DMS53 (cell line): ENCODE results near the gene BOLA1.
A peak's percentile ranks its signal among the peaks of the same experiment; 100 is the strongest.
"Not testable (repeated sequence)": the region's sequence is repeated elsewhere in the genome, so short reads cannot be mapped to it uniquely, and the experiment has no call there.

Source experiments
- DNase-seq: peaks from one replicate; lab custom pipeline; 2025; lab: John Stamatoyannopoulos, UW

Gene BOLA1

DNA sequence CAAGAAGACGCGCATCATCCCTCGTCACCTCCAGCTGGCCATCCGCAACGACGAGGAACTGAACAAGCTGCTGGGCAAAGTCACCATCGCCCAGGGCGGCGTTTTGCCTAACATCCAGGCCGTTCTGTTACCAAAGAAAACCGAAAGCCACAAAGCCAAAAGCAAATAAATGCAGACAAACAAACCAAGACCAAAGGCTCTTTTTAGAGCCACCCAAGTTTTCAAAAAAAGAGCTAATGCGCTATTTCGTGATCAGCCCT, 12.2 kb upstream of the BOLA1 start:
- DNase-seq, result not testable (repeated sequence)

DNA sequence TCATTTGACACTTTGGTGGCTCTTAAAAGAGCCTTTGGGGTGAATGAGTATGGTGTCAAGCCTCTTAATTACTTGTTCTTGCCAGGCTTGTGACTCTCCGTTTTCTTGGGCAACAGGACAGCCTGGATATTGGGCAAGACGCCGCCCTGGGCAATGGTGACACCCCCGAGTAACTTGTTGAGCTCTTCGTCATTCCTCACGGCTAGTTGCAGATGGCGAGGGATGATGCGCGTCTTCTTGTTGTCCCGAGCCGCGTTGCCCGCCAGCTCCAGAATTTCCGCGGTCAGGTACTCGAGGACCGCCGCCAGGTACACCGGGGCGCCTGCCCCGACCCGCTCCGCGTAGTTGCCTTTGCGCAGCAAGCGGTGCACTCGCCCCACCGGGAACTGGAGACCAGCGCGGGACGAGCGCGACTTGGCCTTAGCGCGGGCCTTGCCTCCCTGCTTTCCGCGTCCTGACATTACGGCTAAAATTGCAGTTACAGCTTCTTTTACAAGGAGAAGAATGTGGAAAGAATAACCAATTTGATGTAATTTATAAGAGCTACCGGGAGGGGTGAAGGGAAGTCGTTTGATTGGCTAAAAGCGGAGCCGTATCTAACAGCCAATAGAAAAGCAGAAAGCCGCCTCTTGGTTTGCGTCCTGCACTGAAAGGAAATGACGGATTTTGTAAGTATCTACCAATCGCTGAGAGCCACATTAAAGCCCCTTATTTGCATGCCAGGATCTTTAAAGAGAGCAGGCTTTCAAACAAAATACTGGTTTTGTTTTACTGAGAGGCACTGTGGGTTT, 11.7 kb upstream of the BOLA1 start:
- peak; percentile 99 for DNase-seq

DNA sequence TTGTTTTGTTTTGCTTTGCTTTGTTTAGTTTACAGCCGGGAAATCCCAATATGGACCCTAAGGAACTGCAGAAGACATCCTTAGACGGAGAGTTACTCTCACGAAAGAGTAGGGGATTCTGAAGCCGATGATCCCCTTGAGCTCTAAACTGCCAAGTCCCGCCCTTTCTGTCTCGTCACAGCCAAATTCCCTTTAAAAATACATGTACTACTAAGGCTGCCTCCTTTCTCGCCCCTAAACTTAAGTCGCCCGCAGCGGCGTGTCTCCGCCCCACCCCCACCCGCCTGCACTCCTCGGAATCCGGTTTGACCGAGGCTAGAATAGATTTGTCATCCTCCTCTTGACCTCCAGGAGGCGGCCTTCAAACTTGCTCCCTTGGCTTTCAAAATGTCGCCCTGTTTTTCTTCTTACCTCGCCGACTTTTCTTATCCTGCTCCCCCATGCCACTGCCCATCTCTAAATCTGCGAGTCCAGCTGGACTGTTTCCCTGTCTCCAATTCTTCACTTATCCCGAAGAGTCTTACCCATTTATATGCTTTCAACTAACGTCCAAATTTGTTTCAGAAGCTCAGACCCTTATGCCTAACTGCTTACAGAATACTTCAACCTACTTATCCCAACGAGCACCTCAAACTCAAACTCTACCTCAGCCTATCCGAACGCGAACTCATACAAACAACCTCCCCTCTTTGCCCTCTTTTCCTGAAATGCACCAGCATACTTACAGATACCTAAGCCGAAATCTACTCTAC, 10.9 kb upstream of the BOLA1 start:
- DNase-seq, result peak; percentile 94

DNA sequence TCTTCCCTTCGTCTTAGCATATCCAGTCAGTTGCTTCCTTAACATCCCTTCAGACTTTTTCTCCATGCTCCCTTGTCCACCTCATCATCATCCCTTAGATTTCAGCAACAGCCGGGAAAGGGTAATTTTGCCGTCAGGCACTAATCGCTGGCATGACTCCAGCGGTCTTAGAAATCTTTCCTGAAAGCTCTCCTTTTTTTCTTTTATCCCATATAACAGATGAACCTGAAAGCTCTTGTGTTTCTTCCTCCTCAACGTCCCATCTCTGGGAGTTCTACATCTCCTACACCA, 10.4 kb upstream of the BOLA1 start:
- DNase-seq, result peak; percentile 63

DNA sequence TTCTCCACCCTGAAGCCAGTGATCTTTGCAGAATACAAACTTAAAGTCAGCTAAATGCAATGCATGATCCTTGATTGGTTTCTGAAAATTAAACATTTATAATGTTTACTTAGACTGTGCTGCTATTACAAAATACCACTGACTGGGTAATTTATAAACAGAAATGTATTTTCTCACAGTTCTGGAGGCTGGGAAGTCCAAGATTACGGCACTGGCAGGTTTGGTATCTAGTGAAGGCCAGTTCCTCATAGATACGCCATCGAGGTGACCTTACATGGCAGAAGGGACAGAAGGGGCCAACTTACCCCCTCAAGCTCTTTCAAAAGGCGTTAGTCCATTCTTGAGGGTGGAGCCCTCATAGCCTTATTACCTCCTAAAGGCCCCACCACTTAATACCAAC, 2.8 kb upstream of the BOLA1 start:
- DNase-seq, result no peak

DNA sequence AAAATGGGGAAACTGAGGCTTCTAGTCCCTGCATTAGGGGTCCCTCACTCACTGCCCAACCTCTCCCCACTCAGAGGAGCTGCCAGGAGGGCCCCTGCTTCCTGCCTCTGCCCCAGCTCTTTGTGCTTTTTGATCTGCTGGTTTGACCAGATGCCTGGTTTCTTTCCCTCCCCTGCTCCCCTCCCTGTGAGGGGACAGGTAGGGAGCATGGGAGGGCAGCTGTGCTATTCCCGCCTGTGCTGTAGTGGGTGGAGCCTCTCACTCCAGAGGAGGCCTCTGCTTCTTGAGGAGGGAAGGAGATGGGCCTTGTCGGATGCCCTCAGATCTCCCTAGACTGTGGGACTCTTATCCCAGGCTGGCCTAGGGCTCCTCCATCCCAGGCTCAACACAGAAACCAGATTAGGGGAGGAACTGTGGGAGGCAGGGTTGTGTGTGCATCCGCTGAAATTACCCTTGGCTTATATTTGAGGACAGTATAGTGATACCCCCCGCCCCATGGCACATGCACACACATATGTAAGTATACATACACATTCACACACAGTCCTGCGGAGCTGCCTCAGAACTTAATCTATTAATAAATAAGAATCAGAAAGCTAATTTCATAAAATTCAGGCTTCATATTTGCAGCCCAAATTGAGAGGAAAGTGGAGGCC, 4.6 kb downstream of the BOLA1 start:
- peak; percentile 28 for DNase-seq

DNA sequence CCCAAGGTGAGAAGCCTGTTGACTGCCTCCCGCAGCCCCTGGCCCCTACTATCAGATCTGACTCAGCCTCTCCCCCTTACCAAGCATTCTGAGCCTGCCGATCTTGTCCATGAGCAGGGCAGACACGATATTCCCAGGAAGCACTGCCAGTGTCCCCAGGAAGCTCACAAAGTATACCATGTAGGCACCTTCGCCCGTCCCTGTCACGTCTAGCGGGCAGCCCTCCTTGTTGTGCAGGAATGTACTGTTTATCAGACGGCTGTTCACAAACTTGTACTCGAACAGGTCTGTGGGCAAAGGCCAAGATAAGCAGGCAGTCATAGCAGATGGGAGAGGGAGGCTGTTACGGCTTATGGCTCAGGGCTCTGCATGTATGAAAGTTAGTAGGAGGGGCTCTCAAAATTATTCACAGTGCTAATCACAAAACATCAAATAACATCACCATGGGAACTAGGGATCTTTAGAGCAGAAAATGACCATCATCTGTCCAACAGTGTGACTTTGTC, 7.3 kb downstream of the BOLA1 start:
- no peak for DNase-seq

DNA sequence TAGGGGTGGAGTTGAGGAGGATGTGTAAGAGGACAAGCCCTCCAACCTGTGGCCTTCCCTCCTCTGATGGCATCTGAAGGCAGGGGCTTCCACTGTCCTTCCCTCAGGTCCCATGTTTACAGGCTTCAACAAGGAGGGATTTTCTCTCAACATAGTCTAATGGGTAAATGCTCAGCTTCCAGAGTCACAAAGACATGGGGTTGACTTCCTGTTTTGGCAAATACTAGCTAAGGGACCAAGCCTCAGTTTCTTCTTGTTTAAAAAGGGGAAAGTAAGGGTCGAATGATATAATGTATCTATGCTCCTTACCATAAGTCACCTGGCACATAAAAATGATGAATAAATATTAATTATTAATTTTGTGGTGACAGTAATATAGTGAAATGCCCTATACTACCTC, 15.2 kb downstream of the BOLA1 start:
- DNase-seq, result no peak

DNA sequence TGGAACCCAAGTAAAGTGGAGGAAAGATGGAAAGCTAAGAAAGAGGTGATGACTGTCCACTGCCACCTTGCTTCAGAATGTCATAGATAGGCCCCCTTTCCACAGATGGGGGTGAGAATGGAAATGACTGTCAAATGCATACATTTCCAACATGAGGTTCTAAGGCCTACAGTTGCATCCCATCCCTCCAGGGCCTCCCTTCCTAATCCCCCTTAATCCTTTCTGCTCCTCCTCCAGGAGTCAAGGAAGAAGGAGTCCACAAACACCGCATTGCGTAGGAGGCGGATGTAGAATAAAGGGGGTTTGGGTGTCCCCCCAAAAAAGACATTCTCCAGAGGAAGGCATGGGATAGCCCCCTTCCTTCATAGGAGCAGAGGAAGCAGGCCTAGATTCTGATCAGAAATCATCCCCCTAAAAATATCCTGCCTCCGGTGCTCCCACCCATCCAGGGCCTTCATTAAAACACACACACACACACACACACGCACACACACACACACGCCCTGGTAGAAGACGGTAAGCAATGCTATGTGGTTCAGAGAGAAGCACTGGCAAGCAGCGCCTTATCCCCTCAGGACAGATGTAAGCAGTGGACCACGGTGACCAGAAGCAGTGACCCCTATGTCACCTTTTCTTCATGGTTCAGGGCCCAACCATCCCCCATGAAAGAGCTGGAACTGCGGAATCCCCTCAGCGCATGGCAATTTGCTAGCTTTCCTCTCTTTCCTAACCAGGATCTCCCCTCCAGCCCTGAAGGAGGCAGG, 16.2 kb downstream of the BOLA1 start:
- no peak for DNase-seq

DNA sequence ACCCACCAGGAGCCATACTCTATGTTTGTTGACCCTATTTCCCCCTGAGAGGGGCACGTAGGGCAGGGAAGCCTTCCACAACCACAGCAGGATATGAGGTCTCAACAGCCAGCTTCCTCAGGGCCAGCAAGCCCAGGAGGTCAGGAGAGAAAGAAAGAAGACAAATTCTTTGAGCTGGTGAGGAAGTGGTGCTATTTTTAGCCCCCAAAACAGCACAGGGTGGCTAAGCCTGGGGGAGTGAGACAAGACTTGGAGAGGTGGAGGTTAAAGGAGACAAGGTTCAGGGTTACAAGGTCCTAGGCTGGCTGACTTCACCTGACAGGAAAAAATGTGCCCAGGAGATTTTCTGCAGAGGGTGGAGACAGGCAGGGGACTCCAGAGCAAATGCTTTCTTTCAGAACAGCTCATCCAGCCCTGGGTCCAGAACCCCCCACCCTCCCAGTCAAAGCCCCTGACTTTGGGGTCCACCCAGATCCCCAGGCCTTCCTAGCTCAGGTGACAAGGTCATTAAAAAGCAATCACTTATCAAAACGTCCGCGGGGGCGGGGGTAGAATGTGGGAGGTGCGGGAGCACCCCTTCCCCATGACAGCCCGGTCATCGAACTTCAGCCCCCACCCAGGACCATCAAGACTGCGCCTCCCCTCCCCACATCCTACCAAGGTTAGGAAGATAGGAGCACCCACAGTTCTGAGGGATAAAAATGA, 17.0 kb downstream of the BOLA1 start:
- DNase-seq, result no peak

DNA sequence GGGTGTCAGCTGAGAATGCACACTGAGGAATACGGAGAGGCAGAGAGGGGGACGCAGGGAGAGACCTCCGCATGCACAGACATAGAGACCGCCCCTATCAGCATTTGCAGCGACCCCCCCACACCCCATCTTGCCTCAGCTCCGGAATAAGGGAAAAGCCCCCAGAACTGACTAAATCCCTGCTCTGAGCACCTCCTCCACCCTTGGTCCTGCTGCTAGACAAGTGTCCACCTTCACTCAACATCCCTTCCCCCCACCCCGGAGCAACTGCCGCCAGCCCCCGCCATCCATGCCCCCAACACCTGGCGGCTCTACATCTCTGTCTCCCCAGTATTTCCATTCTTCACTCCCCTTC, 17.5 kb downstream of the BOLA1 start:
- DNase-seq, result no peak

DNA sequence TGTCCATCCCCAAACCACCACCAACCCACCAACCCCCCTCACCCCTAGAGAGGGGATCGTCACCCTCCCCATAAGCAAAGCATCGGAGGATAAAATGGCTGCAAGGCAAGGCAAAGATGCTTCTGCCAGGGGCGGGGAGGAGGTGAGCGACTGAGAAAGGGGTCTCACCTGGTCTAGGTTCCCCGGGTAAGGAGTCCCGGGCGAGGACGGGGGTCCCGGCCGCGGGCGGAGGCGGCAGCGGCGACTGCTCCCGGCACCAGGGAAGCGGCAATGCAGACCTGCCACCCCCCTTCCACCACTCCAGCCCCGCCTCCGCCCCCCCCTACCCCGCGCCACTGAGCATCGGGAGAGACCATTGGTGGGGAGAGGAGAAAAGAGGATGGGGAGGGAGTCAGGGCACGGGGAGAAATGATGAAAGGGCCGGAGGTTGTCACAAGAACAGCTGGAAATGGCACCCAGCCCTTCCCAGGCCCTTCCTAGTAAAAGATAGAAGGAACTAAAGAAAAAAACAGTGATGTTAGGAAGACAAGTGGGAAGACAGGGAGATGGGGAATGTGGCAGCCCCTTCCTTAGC, 18.3 kb downstream of the BOLA1 start, which contains the start of gene SV2A:
SV2A (minus strand) TSS at position 274 of the 574 bp plus-strand sequence. CDS start 4,004 bp downstream, outside the sequence.
- DNase-seq, result peak; percentile 86

DNA sequence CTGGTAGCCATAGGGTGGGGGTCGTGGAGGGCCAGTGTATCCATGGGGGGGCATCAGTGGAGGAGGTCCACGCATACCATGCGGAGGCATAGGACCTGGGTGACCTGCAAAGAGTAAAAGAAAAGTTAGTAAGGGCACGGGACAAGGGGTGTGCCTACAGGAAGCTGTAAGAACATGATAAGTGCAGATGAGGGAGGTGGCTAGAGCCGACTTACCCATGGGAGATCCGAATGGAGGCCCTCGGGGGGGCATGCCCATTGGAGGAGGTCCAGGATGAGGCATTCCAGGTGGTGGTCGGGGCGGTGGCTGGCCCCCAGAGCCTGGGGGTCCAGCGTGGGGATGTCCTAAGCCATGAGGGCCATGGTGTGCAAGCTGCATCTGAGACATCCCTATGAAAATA, 24.3 kb downstream of the BOLA1 start:
- DNase-seq, result no peak

DNA sequence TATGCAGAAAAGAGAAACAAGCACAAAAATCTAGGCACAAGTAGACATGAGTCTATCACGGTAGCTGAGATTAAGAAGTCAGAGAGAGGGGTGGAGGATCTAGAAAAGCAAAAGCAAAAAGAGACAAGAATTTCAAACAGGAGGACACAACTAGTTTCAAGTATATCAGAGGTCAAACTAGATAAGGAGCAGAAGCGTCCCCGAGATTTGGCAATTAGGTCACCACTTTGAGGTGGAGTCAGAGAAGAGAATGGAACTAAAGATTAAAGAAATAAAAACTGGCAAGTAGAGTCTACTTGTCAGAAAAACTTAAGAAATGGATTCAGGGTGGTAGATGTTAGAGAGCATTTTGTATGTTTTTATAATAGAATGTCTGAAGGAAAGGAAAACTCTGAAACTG, 26.0 kb downstream of the BOLA1 start:
- DNase-seq, result no peak

DNA sequence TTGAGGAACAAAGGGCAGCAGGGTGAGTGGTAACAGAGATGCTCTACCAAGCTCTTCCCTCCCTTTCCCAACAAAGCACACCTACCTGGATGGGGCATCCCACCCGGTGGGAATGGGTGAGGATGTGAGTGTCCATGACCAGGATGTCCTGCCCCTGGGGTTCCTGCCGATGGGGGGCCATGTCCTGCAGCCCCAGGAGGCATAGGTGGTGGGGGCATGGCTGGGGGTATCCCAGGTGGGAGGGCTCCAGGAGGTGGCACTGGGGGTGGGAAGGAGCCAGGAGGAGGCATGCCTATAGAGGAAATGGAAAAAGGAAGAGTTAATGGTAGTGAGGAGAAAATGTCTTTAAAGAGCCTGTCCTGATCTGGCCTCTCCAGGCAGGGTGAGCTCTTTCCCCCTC, 26.4 kb downstream of the BOLA1 start:
- no peak for DNase-seq

DNA sequence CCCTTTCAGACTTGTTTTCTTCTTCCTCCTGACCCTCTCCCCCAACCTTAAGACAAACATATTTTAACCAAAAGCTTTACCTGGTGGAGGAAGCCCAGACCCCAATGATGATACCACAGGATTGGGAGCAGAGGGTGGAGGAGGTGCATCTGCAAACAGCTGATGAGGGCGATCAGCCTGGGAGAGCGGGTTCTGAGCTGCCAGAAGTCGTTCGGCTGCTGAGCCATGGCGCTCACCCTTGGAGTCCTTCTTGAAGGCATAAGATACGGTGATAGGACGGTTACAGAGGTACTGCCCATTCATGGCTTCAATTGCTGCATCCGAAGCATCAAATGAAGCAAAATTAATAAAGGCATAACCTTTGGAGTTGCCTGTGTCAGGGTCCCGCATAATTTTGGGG, 26.9 kb downstream of the BOLA1 start:
- no peak for DNase-seq

DNA sequence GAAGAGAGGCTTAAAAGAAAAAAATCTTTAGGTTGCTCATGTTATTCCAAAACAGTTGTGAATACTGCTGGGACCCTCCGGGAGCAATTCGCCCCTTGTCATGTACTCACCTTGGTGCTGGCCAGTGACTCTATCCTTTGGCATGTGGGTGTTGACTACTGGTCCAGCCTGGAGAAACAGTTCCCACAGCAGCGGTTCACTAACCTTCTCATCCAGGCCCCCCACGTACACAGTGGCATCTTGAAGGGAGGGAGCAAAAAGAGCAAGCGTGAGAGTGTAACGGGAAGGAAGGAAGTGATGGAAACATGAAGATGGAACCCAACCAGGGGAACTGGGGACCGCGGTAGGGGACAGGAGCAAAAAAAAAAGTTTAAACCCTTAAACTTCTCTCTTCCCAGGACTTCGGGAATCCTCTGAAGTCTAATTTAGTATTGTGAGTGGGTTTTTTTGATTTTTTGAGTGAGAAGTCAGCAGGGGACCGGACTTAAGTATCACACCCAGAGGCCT, 27.7 kb downstream of the BOLA1 start:
- DNase-seq, result no peak

DNA sequence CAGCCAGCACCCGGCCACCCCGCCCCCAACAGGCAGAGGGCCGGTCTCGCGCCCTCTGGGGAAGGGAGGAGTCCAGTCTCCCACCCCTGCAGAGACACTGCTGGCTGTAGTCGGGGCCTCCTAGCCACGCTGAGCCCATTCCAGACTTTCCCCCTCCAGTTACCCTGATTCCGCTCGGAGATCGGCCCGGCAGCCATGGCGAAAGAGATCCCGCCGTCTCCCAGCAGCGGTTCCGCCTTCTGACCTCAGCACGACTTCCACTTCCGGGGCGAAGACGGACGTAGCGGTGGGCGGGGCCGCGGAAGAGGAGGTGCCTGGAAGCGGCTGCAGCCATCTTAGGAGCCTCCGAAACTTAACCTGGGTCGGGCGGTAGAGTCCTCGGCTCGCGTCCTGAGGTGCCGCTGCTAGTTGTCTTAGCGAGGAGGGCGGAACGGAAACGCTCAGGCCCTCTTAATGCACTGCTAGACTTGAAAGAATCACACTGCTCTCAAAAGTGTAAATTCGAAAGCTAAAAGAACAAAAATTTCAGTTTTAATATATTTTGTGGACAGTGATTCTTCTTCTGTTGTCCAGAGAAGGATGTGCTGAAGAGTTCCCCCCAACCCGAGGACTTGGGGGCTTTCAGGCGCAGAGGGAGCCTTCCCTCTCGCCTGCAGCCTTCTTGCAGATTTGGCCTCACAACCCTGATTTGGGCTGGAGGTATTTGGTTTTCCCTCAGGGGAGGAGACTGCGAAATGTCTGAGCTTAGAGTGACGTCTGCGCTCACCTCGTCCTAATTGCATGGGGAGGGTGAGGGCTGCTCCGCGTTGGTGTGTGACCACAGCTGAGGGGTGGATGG, 28.4 kb downstream of the BOLA1 start, which contains the start of gene SF3B4:
SF3B4 (minus strand) TSS at position 241 of the 838 bp plus-strand sequence; CDS start at position 197, 44 bp downstream.
- peak; percentile 97 for DNase-seq

DNA sequence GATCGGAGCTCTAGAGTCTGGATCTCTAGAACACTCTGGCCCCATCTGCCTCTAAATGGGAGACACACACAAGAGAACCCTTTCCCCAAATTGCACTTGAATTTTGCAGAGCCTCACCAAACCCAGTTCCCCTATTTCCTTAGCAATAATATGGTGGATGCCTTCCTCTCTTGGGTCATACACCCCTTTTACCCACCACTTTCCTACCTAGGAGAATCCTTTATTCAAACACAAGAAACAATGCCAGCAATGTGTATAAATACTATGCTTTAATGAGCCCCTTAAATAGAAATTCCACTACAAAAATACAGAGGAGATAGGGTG, 29.0 kb downstream of the BOLA1 start:
- no peak for DNase-seq

DNA sequence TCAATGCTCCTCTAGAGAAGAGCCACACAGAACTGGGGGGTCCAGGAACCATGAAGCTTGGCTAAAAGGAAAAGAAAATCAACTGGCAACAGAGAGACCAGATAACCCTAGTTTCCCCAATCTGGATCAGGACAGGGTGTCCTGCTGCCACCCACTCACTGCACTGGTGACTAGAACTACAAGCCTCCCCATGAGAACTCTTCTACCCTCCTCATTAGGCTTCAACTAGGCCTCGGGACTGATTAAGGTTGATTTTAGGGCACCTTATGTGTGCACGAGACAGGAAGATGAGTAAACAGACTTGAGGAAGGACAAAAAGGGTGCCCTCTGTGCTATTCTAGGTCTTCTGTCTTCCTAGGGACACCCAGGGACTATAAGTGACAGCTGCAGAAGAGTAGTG, 30.5 kb downstream of the BOLA1 start:
- no peak for DNase-seq
